A204.1 (cell line): ENCODE results near the gene KLHL4.
A peak's percentile ranks its signal among the peaks of the same experiment; 100 is the strongest.
"Not testable (repeated sequence)": the region's sequence is repeated elsewhere in the genome, so short reads cannot be mapped to it uniquely, and the experiment has no call there.

ENCODE experiments used
- FAIRE-seq: peaks from 2 replicates; lab custom pipeline; 2012; peaks lifted over from hg19 to GRCh38; lab: Jason Lieb, UNC

The KLHL4 gene

GRCh38 chrX:87517571-87518141, at the start of gene KLHL4:
Gene KLHL4 (plus strand): TSS chrX:87517802. CDS start chrX:87517894, 92 bp downstream.
- no peak for FAIRE-seq

- FAIRE-seq, result no peak
Measured at GRCh38 chrX:87468941-87469340, 48.7 kb upstream of the KLHL4 start.

- no peak for FAIRE-seq
Measured at GRCh38 chrX:87475793-87476192, 41.8 kb upstream of the KLHL4 start.

GRCh38 chrX:87478703-87479102, 38.9 kb upstream of the KLHL4 start:
- FAIRE-seq, result not testable (repeated sequence)

GRCh38 chrX:87489071-87489470, 28.5 kb upstream of the KLHL4 start:
- FAIRE-seq, result no peak

- no peak for FAIRE-seq
Measured at GRCh38 chrX:87515836-87516235, 1.8 kb upstream of the KLHL4 start.

- FAIRE-seq, result no peak
Measured at GRCh38 chrX:87516717-87517121, 883 bp upstream of the KLHL4 start.

GRCh38 chrX:87518504-87518903, 902 bp downstream of the KLHL4 start:
- FAIRE-seq, result no peak

GRCh38 chrX:87525771-87526229, 8.2 kb downstream of the KLHL4 start:
- no peak for FAIRE-seq

GRCh38 chrX:87526281-87526680, 8.7 kb downstream of the KLHL4 start:
- no peak for FAIRE-seq

GRCh38 chrX:87528487-87528886, 10.9 kb downstream of the KLHL4 start:
- FAIRE-seq, result no peak

- no peak for FAIRE-seq
Measured at GRCh38 chrX:87571964-87572363, 54.4 kb downstream of the KLHL4 start.

- no peak for FAIRE-seq
Measured at GRCh38 chrX:87572901-87573300, 55.3 kb downstream of the KLHL4 start.

GRCh38 chrX:87578978-87579377, 61.4 kb downstream of the KLHL4 start:
- peak; percentile 11 for FAIRE-seq

- FAIRE-seq, result no peak
Measured at GRCh38 chrX:87580862-87581261, 63.3 kb downstream of the KLHL4 start.

- FAIRE-seq, result no peak
Measured at GRCh38 chrX:87582453-87582852, 64.9 kb downstream of the KLHL4 start.

GRCh38 chrX:87583679-87584078, 66.1 kb downstream of the KLHL4 start:
- no peak for FAIRE-seq

GRCh38 chrX:87616371-87616770, 98.8 kb downstream of the KLHL4 start:
- no peak for FAIRE-seq

GRCh38 chrX:87621697-87622096, 104.1 kb downstream of the KLHL4 start:
- no peak for FAIRE-seq

GRCh38 chrX:87626996-87627395, 109.4 kb downstream of the KLHL4 start:
- FAIRE-seq, result no peak

- FAIRE-seq, result no peak
Measured at GRCh38 chrX:87634361-87634760, 116.8 kb downstream of the KLHL4 start.

- no peak for FAIRE-seq
Measured at GRCh38 chrX:87636533-87636932, 118.9 kb downstream of the KLHL4 start.

GRCh38 chrX:87641439-87641838, 123.8 kb downstream of the KLHL4 start:
- FAIRE-seq, result not testable (repeated sequence)

GRCh38 chrX:87661761-87662160, 144.2 kb downstream of the KLHL4 start:
- FAIRE-seq, result no peak

GRCh38 chrX:87663421-87663820, 145.8 kb downstream of the KLHL4 start:
- FAIRE-seq, result no peak
